ENCODE results near the gene ARAP2.

Gene ARAP2

DNA sequence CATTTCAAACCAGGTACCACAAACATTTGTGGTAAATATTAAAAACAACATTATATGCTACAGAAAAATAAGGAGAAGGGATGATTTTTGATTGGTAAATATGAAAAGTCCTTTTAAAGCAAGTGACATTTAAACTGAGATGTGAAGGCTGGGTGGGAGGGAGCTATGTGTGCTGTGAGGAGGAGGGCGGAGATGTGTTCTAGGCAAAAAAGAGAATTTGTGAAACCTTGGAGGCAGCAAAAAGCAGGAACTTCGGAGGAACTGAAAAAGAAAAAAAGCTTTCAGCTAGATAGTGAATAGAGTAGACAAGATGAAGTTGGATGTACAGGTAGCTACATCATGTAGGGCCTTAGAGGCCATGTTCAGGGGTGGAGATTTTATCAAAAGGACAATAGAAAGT lies 10.1 kb upstream of the ARAP2 start:
- DNase-seq (ENCODE audit: insufficient read length), result no peak
- TF ChIP-seq POLR2AphosphoS5 (IDR thresholded peaks at IDR 0.05; ENCODE audit: low read depth, low read length) (no peak), TAF1 (IDR thresholded peaks at IDR 0.05; ENCODE audit: borderline replicate concordance, low read depth, low read length) (no peak), POLR2A (IDR thresholded peaks at IDR 0.05; ENCODE audit: low read depth, low read length) (no peak)
- no peak for FAIRE-seq

DNA sequence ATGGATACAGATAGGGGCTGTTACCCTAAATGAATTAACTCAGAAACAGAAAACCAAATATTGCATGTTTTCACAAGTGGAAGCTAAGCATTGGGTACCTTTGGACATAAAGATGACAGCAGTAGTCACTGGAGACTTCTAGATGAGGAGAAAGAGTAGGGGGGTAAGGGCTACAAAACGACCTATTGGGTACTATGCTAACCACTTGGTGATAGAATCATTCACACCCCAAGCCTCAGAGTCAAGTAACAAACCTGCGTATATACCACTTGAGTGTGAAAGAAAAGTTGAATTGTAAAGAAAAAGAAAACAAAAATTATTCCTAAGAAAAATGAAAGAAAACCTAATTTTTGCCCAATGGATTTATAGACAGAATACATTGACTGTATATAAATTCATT lies 7.7 kb upstream of the ARAP2 start:
- TF ChIP-seq POLR2AphosphoS5 (IDR thresholded peaks at IDR 0.05; ENCODE audit: low read depth, low read length), result no peak
- no peak for TF ChIP-seq TAF1 (IDR thresholded peaks at IDR 0.05; ENCODE audit: borderline replicate concordance, low read depth, low read length)
- no peak for TF ChIP-seq POLR2A (IDR thresholded peaks at IDR 0.05; ENCODE audit: low read depth, low read length)
- DNase-seq (ENCODE audit: insufficient read length) (no peak), FAIRE-seq (no peak)

DNA sequence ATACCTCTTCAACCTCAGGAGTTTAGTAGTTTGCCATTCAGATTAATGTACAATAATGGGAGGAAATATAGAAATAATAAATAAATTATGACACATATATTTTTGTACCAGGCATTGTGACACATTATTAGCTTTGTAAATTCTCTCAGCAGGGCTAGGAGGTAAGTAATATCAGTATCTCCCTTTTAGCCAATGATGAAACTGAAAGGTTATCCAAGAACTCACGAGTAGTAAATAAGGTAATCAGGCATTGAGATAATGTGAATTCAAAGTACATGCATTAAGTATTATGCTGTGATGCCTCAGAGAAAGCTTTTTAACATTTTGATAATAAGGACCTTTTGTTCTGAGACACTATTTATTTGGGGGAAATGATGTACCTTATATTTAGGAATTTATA lies 5.3 kb upstream of the ARAP2 start:
- peak; percentile 53 for FAIRE-seq
- DNase-seq (ENCODE audit: insufficient read length), result no peak
- TF ChIP-seq TAF1 (IDR thresholded peaks at IDR 0.05; ENCODE audit: borderline replicate concordance, low read depth, low read length), result no peak
- TF ChIP-seq POLR2A (IDR thresholded peaks at IDR 0.05; ENCODE audit: low read depth, low read length), result no peak
- no peak for TF ChIP-seq POLR2AphosphoS5 (IDR thresholded peaks at IDR 0.05; ENCODE audit: low read depth, low read length)

DNA sequence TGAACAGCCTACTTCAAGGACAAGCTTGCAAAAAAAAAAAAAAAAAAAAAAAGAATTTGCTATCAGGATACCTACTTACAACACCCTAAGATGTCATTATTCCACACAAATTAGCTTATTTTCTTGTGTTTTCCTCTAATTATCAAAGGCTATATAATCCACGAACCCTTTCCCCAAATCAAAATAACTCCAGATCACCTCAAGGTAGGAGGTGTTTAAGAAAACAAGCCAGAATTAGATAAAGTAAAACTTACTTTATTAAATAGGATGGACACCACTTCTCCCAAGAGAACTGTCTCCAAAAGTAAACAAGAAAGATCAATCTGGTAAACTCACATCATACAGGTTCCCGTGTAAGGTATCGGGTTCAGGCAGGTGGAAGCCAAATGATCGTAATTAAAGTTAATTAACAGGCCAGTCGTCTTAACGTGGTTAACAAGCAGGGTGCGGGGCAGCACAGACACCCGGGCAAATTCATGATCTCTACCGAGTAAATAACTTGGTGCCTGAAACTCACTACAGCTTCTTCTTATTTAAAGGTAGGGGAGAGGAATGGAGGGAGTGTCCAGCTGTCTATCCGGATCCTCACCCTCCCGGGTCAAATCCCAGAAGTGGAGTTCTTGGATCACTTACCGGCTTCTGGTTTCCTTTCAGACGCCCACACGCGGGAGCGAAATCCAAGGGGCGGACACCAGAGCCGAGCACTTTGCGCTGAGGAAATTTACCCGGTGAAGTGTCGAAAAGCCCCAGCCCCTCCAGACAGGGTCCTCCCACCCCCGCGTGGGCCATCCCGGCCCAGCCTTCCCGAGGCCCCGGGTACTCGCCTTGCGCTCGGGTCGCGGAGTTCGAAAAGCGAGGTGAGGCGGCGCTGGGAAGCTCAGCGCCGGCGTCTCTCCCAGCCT lies 708 bp downstream of the ARAP2 start:
- TF ChIP-seq POLR2AphosphoS5 (IDR thresholded peaks at IDR 0.05; ENCODE audit: low read depth, low read length), result no peak
- no peak for TF ChIP-seq TAF1 (IDR thresholded peaks at IDR 0.05; ENCODE audit: borderline replicate concordance, low read depth, low read length)
- TF ChIP-seq POLR2A (IDR thresholded peaks at IDR 0.05; ENCODE audit: low read depth, low read length), result no peak
- no peak for DNase-seq (ENCODE audit: insufficient read length)
- FAIRE-seq, result peak; percentile 81

DNA sequence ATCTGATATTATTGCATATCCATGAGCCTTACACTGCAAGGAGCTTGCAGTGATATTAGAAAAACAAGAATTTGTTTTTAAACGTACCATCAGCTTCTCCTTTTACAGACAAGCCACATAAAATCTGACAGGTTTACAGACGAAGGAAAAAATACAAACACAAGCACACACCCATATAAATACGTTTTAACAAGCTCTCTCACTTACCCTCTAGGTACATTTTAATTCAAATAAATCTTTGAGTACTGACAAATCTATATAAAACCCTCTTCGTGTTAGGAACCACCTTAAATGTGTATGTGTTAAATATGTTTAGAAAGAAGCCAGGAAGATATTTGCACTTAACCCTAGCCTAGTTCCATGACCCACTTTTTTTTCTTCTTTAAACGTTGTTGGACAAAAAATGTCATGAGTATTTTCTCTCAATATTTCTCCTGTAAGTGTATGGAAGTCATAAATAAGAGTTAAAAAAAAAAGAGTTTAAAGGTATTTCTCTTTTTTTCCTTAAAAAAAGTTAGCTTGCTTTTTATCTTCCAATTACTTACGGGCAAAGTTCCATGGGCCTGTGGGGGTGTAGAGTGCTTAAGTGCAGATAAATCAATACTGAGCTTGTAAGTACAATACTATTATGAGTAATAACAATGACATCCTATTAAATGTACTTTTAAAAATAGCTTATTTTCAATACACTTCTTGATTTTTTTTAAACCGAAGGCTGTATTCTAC lies 1.5 kb downstream of the ARAP2 start:
- FAIRE-seq, result peak; percentile 73
- no peak for DNase-seq (ENCODE audit: insufficient read length)
- TF ChIP-seq POLR2A (IDR thresholded peaks at IDR 0.05; ENCODE audit: low read depth, low read length), result no peak
- no peak for TF ChIP-seq TAF1 (IDR thresholded peaks at IDR 0.05; ENCODE audit: borderline replicate concordance, low read depth, low read length)
- TF ChIP-seq POLR2AphosphoS5 (IDR thresholded peaks at IDR 0.05; ENCODE audit: low read depth, low read length), result no peak

DNA sequence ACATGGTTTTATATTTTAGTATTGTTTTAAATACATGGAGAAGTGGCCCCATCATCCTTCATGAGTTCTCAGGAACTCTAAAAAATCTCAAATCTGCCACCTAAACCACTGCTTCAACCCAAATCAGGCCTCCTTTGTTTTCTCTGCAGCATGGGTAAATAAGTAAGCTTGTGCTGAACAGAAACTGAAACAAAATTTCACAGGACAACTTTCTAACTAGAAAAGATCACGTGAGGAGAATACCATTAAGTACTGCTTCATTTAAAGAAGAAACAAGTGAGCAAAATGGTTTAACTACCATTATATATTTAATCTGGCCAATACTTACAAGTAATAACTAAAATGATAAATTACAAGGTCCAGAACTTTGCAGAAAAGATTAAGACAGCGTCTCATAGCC lies 2.5 kb downstream of the ARAP2 start:
- peak; percentile 78 for FAIRE-seq
- DNase-seq (ENCODE audit: insufficient read length), result no peak
- no peak for TF ChIP-seq POLR2A (IDR thresholded peaks at IDR 0.05; ENCODE audit: low read depth, low read length)
- no peak for TF ChIP-seq POLR2AphosphoS5 (IDR thresholded peaks at IDR 0.05; ENCODE audit: low read depth, low read length)
- TF ChIP-seq TAF1 (IDR thresholded peaks at IDR 0.05; ENCODE audit: borderline replicate concordance, low read depth, low read length), result no peak

DNA sequence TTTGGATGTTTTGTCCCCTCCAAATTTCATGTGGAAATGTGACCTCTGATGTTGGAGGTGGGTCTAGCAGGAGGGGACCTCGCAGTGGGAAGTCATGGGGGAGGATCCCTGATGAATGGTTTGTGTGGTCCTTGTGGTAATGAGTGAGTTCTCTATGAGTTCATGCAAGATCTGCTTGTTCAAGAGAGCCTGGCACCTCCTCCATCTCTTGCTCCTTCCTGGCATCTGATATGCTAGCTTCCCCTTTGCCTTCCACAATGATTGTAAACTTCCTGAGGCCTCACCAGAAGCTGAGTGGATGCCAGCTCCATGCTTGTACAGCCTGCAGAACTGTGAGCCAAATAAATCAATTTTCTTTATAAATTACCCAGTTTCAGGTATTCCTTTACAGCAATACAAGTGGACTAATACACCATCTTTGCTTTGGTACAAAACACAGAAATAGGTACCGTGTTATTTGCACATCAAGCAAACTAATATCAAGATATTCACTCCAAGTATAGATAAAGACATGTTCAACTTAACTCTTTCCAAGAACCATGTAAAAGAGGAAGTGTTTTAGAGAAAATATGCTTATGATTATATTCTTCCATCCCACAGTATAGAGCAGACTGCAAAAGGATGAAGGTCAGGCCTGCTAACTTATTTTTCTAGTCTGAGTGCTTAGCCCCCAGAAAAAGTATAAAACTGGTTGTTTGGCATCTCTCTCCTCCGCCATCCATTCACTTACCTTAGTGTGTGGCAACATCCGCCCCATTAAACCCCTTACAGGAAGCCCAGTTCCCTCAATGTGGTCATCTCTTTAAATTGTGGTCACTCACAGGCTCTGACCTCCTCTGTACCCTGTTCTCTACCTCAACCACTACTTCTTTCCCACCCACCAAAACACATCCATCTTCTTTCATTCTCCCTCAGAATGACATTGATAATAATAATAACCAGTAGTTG lies 6.7 kb downstream of the ARAP2 start:
- FAIRE-seq (peak; percentile 36), DNase-seq (ENCODE audit: insufficient read length) (no peak)
- TF ChIP-seq TAF1 (IDR thresholded peaks at IDR 0.05; ENCODE audit: borderline replicate concordance, low read depth, low read length) (no peak), POLR2AphosphoS5 (IDR thresholded peaks at IDR 0.05; ENCODE audit: low read depth, low read length) (no peak), POLR2A (IDR thresholded peaks at IDR 0.05; ENCODE audit: low read depth, low read length) (no peak)

DNA sequence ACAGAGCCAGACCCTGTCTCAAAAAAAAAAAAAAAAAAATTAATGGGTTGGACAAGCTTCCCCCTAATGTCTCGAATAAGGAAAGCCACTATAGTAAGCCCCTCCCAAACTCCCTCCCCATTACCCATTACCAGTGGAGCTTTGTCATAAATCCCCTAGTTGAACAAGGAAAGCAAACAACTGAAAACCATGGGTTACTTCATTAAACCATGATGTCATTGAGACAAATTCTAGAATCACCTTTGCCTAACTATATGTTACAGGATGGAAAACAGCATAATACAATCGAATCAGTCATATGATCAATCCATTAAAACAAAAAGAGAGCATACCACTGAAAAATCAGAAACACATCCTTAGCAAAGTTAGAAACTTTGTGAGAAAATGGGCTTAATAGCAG lies 8.2 kb downstream of the ARAP2 start:
- peak; percentile 30 for FAIRE-seq

DNA sequence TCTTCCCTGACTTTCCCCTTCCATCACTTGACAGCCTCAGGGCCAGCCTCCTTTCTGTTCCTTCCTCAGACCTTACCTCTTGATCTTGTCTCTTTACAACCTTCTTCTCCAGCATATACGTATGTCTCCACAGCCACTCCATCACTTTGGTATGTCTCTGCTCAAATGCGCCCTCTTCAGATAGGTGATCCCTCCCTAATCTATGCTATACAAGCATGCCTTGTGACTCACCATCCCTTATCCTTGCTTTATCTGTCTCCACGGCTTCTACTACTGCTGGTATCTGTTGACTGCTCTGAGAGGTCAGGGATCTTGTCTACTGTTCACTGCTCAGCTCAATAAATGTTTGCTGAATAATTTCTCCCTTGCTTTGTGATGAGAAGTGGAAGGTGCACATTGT lies 9.0 kb downstream of the ARAP2 start:
- TF ChIP-seq POLR2A (IDR thresholded peaks at IDR 0.05; ENCODE audit: low read depth, low read length), result no peak
- no peak for TF ChIP-seq TAF1 (IDR thresholded peaks at IDR 0.05; ENCODE audit: borderline replicate concordance, low read depth, low read length)
- TF ChIP-seq POLR2AphosphoS5 (IDR thresholded peaks at IDR 0.05; ENCODE audit: low read depth, low read length), result no peak
- no peak for DNase-seq (ENCODE audit: insufficient read length)
- FAIRE-seq, result peak; percentile 48

More for the DNA sequence above, 8.2 kb downstream of the ARAP2 start:
- TF ChIP-seq TAF1 (IDR thresholded peaks at IDR 0.05; ENCODE audit: borderline replicate concordance, low read depth, low read length) (no peak), POLR2A (IDR thresholded peaks at IDR 0.05; ENCODE audit: low read depth, low read length) (no peak), POLR2AphosphoS5 (IDR thresholded peaks at IDR 0.05; ENCODE audit: low read depth, low read length) (no peak)
- DNase-seq (ENCODE audit: insufficient read length), result no peak

DNA sequence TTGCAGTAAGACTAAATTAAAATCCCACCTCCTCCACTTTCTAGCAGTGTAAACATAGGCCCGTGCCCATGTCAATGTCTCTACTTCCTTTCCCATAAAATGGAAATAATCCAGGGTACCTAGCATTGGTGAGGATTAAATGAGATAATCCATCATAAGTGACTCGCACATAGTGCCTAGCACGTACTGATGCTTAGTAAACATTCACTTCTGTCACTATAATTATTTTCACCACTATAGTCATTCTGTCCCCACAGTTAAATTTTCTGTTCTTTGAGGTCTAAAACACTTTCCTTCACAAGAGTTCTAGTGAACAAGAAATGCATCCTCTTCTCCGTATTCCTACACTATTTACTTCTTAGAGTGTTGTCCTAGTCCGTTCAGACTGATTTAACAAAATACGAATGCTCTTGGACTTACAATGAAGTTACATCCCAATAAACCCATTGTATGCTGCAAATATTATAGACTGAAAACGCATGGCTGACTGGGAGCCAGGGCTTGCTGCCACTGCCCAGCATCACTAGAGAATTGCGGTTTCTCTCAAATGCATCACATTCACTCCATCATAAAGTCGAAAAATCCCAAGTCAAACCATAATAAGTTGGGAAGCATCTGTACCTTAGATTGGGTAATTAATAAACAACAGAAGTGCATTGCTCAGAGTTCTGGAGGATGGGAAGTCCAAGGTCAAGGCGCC lies 10.6 kb downstream of the ARAP2 start:
- FAIRE-seq, result peak; percentile 17
- TF ChIP-seq POLR2AphosphoS5 (IDR thresholded peaks at IDR 0.05; ENCODE audit: low read depth, low read length) (no peak), POLR2A (IDR thresholded peaks at IDR 0.05; ENCODE audit: low read depth, low read length) (no peak), TAF1 (IDR thresholded peaks at IDR 0.05; ENCODE audit: borderline replicate concordance, low read depth, low read length) (no peak)

More for the DNA sequence above, 10.6 kb downstream of the ARAP2 start:
- DNase-seq (ENCODE audit: insufficient read length), result no peak
